IPS DF 4.7 (cell line): ENCODE results near the gene LOXL3.

Source experiments
- DNase-seq: peaks from one replicate; pipeline ENCODE4 v3.0.0-alpha.2; 2013; ENCODE audit warnings: low spot score; ENCODE audit errors: extremely low read depth

LOXL3 gene

GRCh38 chr2:74510272-74510671, 43.5 kb downstream of the LOXL3 start:
- no peak for DNase-seq

- DNase-seq = no peak
Measured at GRCh38 chr2:74507926-74508520, 45.7 kb downstream of the LOXL3 start.

- DNase-seq = peak; percentile 98
Measured at GRCh38 chr2:74507145-74507925, 46.4 kb downstream of the LOXL3 start, which contains the start of gene PCGF1. PCGF1 (minus strand) TSS chr2:74507695; CDS start chr2:74507668, 27 bp downstream.

- DNase-seq = no peak
Measured at GRCh38 chr2:74505448-74506246, 48.1 kb downstream of the LOXL3 start.

- no peak for DNase-seq
Measured at GRCh38 chr2:74504591-74504990, 49.2 kb downstream of the LOXL3 start.

GRCh38 chr2:74503506-74504475, 50.0 kb downstream of the LOXL3 start:
- no peak for DNase-seq

GRCh38 chr2:74502720-74503505, 50.8 kb downstream of the LOXL3 start:
- DNase-seq = no peak

- DNase-seq = no peak
Measured at GRCh38 chr2:74502147-74502719, 51.5 kb downstream of the LOXL3 start.

GRCh38 chr2:74501335-74502071, 52.2 kb downstream of the LOXL3 start:
- DNase-seq = no peak

- no peak for DNase-seq
Measured at GRCh38 chr2:74500578-74500946, 53.2 kb downstream of the LOXL3 start.

GRCh38 chr2:74499940-74500577, 53.7 kb downstream of the LOXL3 start:
- no peak for DNase-seq

- no peak for DNase-seq
Measured at GRCh38 chr2:74499267-74499939, 54.3 kb downstream of the LOXL3 start, which contains the start of gene LBX2. LBX2 (minus strand) TSS chr2:74499603; CDS start chr2:74499537, 66 bp downstream.

- no peak for DNase-seq
Measured at GRCh38 chr2:74498500-74499266, 55.1 kb downstream of the LOXL3 start.

GRCh38 chr2:74497777-74498499, 55.8 kb downstream of the LOXL3 start:
- no peak for DNase-seq

GRCh38 chr2:74496997-74497776, 56.6 kb downstream of the LOXL3 start:
- no peak for DNase-seq

GRCh38 chr2:74495440-74495839, 58.3 kb downstream of the LOXL3 start:
- DNase-seq = no peak
